ENCODE results near the gene NSUN2. TPM values are rescaled to one million over a fixed set of nuclear protein-coding genes. Genes with fewer than 3 reads are reported as not detected.

NSUN2 gene
- polyA plus RNA-seq, 2 of the 4 experiments (the other 2 are of a cell fraction) = 95.7 to 101 TPM

- TF ChIP-seq REST (IDR thresholded peaks at IDR 0.05) = no peak
- no peak for TF ChIP-seq KDM1A (IDR thresholded peaks at IDR 0.05; ENCODE audit: low read depth)
- TF ChIP-seq MYC (IDR thresholded peaks at IDR 0.05; ENCODE audit: borderline replicate concordance, low read length) = no peak
Observed at GRCh38 chr5:6644794-6645241, 12.0 kb upstream of the NSUN2 start (continued).

DNA sequence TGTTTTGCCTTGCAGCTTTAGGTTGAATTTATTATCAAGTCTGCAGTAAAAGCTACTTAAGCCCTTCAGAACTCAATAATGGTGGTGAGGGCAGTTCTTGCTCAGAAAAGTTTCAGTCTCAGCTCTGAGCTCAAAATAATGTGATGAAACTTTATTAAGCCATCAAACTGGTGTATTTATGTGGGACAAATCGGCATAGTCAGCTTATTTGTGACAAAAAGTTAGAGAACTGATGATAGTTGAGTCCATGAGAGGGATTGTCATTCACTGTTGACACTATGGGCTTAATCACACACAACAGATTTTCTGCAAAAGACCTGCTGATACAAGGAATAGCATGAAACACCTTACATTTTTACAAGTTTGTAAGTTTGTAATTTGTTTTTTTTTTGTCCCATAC lies 9.8 kb upstream of the NSUN2 start:
- H3K9me3 ChIP-seq = no peaks in the 10 kb centered on the region
- no peak overlapping the region for H3K4me3 ChIP-seq
- POLR2A ChIA-PET = interaction anchor here (1.0 kb wide), 1 partner anchor 70 kb away, joined by 3 read pairs; the partner anchor contains the start of gene TENT4A
- H3K4me2 ChIP-seq = no peak overlapping the region
- 63% methylated on average over 1 of the region's 1 CpG for WGBS (ENCODE audit: missing lambda C conversion rate)
- CTCF ChIA-PET = no interaction called here
- no peak for ATAC-seq
- H3K27ac ChIP-seq = no peak overlapping the region
- no peak for FAIRE-seq
- no peaks in the 10 kb centered on the region for H3K4me1 ChIP-seq
- no peak for DNase-seq (ENCODE audit: low read depth in 1 of 2, low spot score in 1 of 2)
- peak; percentile 88 for TF ChIP-seq MAFK (IDR thresholded peaks at IDR 0.05; ENCODE audit: partially characterized antibody)
- TF ChIP-seq ESRRA (IDR thresholded peaks at IDR 0.05; ENCODE audit: borderline replicate concordance, low read length) = no peak

GRCh38 chr5:6638236-6638635 lies 5.4 kb upstream of the NSUN2 start:
- no peak overlapping the region for H3K4me2 ChIP-seq
- peaks cover 11% of the 10 kb centered on the region for H3K4me1 ChIP-seq
- DNase-seq (ENCODE audit: low read depth in 1 of 2, low spot score in 1 of 2) (no peak), FAIRE-seq (no peak), ATAC-seq (no peak)
- ChIA-PET POLR2A (no interaction called here), CTCF (interaction anchor here (0.8 to 1.2 kb wide), 3 partner anchors 9 to 57 kb away, joined by 3 to 4 read pairs (median 3); no protein-coding TSS in a partner anchor)
- 70% methylated on average over 4 of the region's 4 CpGs for WGBS (ENCODE audit: missing lambda C conversion rate)
- H3K27ac ChIP-seq = no peak overlapping the region
- H3K4me3 ChIP-seq = no peak overlapping the region
- no peaks in the 10 kb centered on the region for H3K9me3 ChIP-seq
- TF ChIP-seq CHD4 (IDR thresholded peaks at IDR 0.05; ENCODE audit: borderline replicate concordance) (no peak), ZFP36 (IDR thresholded peaks at IDR 0.05; ENCODE audit: borderline replicate concordance, partially characterized antibody) (no peak), RNF2 (IDR thresholded peaks at IDR 0.05; ENCODE audit: borderline replicate concordance, low read depth) (no peak), RAD21 (conservative IDR thresholded peaks at IDR 0.05 in 1 of 2, IDR thresholded peaks at IDR 0.05 in 1 of 2) (no peak), HES2 (IDR thresholded peaks at IDR 0.05) (no peak), HDAC2 (IDR thresholded peaks at IDR 0.05) (no peak), KDM5A (IDR thresholded peaks at IDR 0.05) (no peak), CEBPB (IDR thresholded peaks at IDR 0.05) (no peak), HOXB13 (CRISPR knock-in tag; IDR thresholded peaks at IDR 0.05; ENCODE audit: low read depth) (no peak), EHMT2 (IDR thresholded peaks at IDR 0.05; ENCODE audit: low read depth) (no peak), TFCP2L1 (CRISPR knock-in tag; IDR thresholded peaks at IDR 0.05) (no peak), GATA3 (IDR thresholded peaks at IDR 0.05; ENCODE audit: borderline replicate concordance) (no peak)
- TF ChIP-seq, protein P1, sequence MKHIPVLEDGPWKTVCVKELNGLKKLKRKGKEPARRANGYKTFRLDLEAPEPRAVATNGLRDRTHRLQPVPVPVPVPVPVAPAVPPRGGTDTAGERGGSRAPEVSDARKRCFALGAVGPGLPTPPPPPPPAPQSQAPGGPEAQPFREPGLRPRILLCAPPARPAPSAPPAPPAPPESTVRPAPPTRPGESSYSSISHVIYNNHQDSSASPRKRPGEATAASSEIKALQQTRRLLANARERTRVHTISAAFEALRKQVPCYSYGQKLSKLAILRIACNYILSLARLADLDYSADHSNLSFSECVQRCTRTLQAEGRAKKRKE (CRISPR knock-in tag; IDR thresholded peaks at IDR 0.05; ENCODE audit: low read depth) = no peak
